DLD1 (cell line): Measurements from ENCODE around the gene TMEM179B.
"Not testable (repeated sequence)": the region's sequence is repeated elsewhere in the genome, so short reads cannot be mapped to it uniquely, and the experiment has no call there.

ENCODE experiments used
- in situ Hi-C: cut with HindIII; loops from 2 replicates; pipeline ENCODE4 v1.10.0; 2017; ENCODE audit warnings: low sequenced_read_pairs

TMEM179B gene

GRCh38 chr11:62788991-62789390 is 1.8 kb downstream of the TMEM179B start:
- in situ Hi-C loops: no loop called here

- in situ Hi-C loops: no loop called here
Observed at GRCh38 chr11:62789576-62789975, 2.4 kb downstream of the TMEM179B start.

- in situ Hi-C loops: no loop called here
Observed at GRCh38 chr11:62791501-62792201, 4.4 kb downstream of the TMEM179B start, which contains the start of gene TMEM223. Gene TMEM223, minus strand, starts transcription at chr11:62792006. Its CDS starts 12 bp downstream, at chr11:62791994.

GRCh38 chr11:62792202-62792575 is 5.0 kb downstream of the TMEM179B start:
- in situ Hi-C loops: no loop called here

GRCh38 chr11:62794201-62794775 is 7.1 kb downstream of the TMEM179B start:
- in situ Hi-C loops: no loop called here

- in situ Hi-C loops: no loop called here
Observed at GRCh38 chr11:62796281-62796680, 9.1 kb downstream of the TMEM179B start.

- in situ Hi-C loops: no loop called here
Observed at GRCh38 chr11:62799486-62799885, 12.3 kb downstream of the TMEM179B start.

- in situ Hi-C loops: no loop called here
Observed at GRCh38 chr11:62801071-62801470, 13.9 kb downstream of the TMEM179B start.

GRCh38 chr11:62804310-62805075 is 17.3 kb downstream of the TMEM179B start:
- in situ Hi-C loops: no loop called here

- in situ Hi-C loops: no loop called here
Observed at GRCh38 chr11:62805076-62805892, 18.1 kb downstream of the TMEM179B start, which contains the start of gene NXF1. Gene NXF1, minus strand, starts transcription at chr11:62805440. Its CDS starts 84 bp downstream, at chr11:62805356.

GRCh38 chr11:62805961-62806441 is 18.8 kb downstream of the TMEM179B start:
- in situ Hi-C loops: no loop called here

GRCh38 chr11:62806611-62807121 is 19.5 kb downstream of the TMEM179B start:
- in situ Hi-C loops: no loop called here

- in situ Hi-C loops: no loop called here
Observed at GRCh38 chr11:62810748-62811147, 23.5 kb downstream of the TMEM179B start.

GRCh38 chr11:62811659-62812058 is 24.5 kb downstream of the TMEM179B start:
- in situ Hi-C loops: no loop called here

GRCh38 chr11:62816557-62816956 is 29.4 kb downstream of the TMEM179B start:
- in situ Hi-C loops: no loop called here

- in situ Hi-C loops: no loop called here
Observed at GRCh38 chr11:62817129-62817528, 29.9 kb downstream of the TMEM179B start.

GRCh38 chr11:62823677-62824076 is 36.5 kb downstream of the TMEM179B start:
- in situ Hi-C loops: no loop called here

GRCh38 chr11:62828130-62828529 is 40.9 kb downstream of the TMEM179B start:
- in situ Hi-C loops: not testable (repeated sequence)

GRCh38 chr11:62830904-62831519 is 43.8 kb downstream of the TMEM179B start:
- in situ Hi-C loops: no loop called here
